EL (cell line): ENCODE measurements around the gene LHX5.

Experiments used
- DNase-seq: peaks from one replicate; pipeline ENCODE4 v3.0.0-alpha.2; 2016

LHX5 gene

GRCh38 chr12:113438523-113439300 lies 33.0 kb downstream of the LHX5 start:
- no peak for DNase-seq

- DNase-seq, result no peak
Observed at GRCh38 chr12:113437729-113438100, 34.0 kb downstream of the LHX5 start.

GRCh38 chr12:113436993-113437728 lies 34.5 kb downstream of the LHX5 start:
- DNase-seq, result no peak

- no peak for DNase-seq
Observed at GRCh38 chr12:113436586-113436985, 35.1 kb downstream of the LHX5 start.

GRCh38 chr12:113435367-113435766 lies 36.3 kb downstream of the LHX5 start:
- DNase-seq, result no peak

- DNase-seq, result no peak
Observed at GRCh38 chr12:113432986-113433385, 38.7 kb downstream of the LHX5 start.

GRCh38 chr12:113428482-113428881 lies 43.2 kb downstream of the LHX5 start:
- no peak for DNase-seq

- no peak for DNase-seq
Observed at GRCh38 chr12:113427882-113428281, 43.8 kb downstream of the LHX5 start.

- DNase-seq, result no peak
Observed at GRCh38 chr12:113425960-113426453, 45.7 kb downstream of the LHX5 start.

- DNase-seq, result peak; percentile 49
Observed at GRCh38 chr12:113424915-113425823, 46.5 kb downstream of the LHX5 start.

- DNase-seq, result no peak
Observed at GRCh38 chr12:113424456-113424855, 47.2 kb downstream of the LHX5 start.

GRCh38 chr12:113422886-113423669 lies 48.6 kb downstream of the LHX5 start:
- no peak for DNase-seq

- DNase-seq, result peak; percentile 94
Observed at GRCh38 chr12:113422030-113422885, 49.4 kb downstream of the LHX5 start, which contains the start of gene SDSL. TSS of gene SDSL (plus strand) at chr12:113422380. CDS start at chr12:113427983, 5,603 bp downstream.

GRCh38 chr12:113420996-113421595 lies 50.6 kb downstream of the LHX5 start:
- no peak for DNase-seq

GRCh38 chr12:113418213-113418879 lies 53.3 kb downstream of the LHX5 start:
- no peak for DNase-seq

GRCh38 chr12:113416091-113416754 lies 55.4 kb downstream of the LHX5 start:
- no peak for DNase-seq

- no peak for DNase-seq
Observed at GRCh38 chr12:113414519-113415038, 57.1 kb downstream of the LHX5 start.

- DNase-seq, result peak; percentile 38
Observed at GRCh38 chr12:113413488-113413939, 58.2 kb downstream of the LHX5 start.
